GM12878 (cell line): ENCODE results near the gene DQX1. TPM values are rescaled to one million over a fixed set of nuclear protein-coding genes. Genes with fewer than 3 reads are reported as not detected.
A peak's percentile ranks its signal among the peaks of the same experiment; 100 is the strongest.

Experiments
- BCL3 ChIP-seq: IDR thresholded peaks from 2 replicates; pipeline ENCODE4 v1.6.1; 2011; ENCODE audit warnings: borderline replicate concordance, low read depth, mild to moderate bottlenecking, moderate library complexity, low read length; ENCODE audit not compliant: insufficient read depth, poor library complexity, severe bottlenecking
- CREM ChIP-seq: IDR thresholded peaks from 2 replicates; pipeline ENCODE4 v1.6.1; 2014; ENCODE audit warnings: antibody characterized with exemption, low read depth
- E2F4 ChIP-seq: IDR thresholded peaks from 2 replicates; pipeline ENCODE4 v1.6.1; 2012; ENCODE audit warnings: low read depth, low read length, improper control_type of control experiment
- ESRRA ChIP-seq: IDR thresholded peaks from 2 replicates; pipeline ENCODE4 v1.6.1; 2012; ENCODE audit warnings: mild to moderate bottlenecking, low read length, improper control_type of control experiment
- HDGF ChIP-seq: fragments of 450-650 bp; IDR thresholded peaks from 2 replicates; pipeline ENCODE4 v1.6.1; 2016; ENCODE audit warnings: antibody characterized with exemption
- IRF4 ChIP-seq: IDR thresholded peaks from 2 replicates; pipeline ENCODE4 v1.6.1; 2011; ENCODE audit warnings: low read depth, low read length
- MTA3 ChIP-seq: IDR thresholded peaks from 2 replicates; pipeline ENCODE4 v1.6.1; 2012; ENCODE audit warnings: low read length, inconsistent platforms, borderline replicate concordance
- MXI1 ChIP-seq: fragments of 150-350 bp; IDR thresholded peaks from 2 replicates; pipeline ENCODE4 v1.6.1; 2011; ENCODE audit warnings: low read depth, mild to moderate bottlenecking, inconsistent platforms, low read length, improper control_type of control experiment
- NR2C1 ChIP-seq: fragments of 450-650 bp; IDR thresholded peaks from 2 replicates; pipeline ENCODE4 v1.6.1; 2017; ENCODE audit warnings: antibody characterized with exemption, mild to moderate bottlenecking, moderate library complexity
- RAD21 ChIP-seq: IDR thresholded peaks from 2 replicates; pipeline ENCODE4 v1.6.1; 2011; ENCODE audit warnings: mild to moderate bottlenecking, low read depth, low read length, moderate library complexity; ENCODE audit not compliant: insufficient read depth
- RCOR1 ChIP-seq: conservative IDR thresholded peaks from 2 replicates; pipeline ENCODE4 v1.6.1; 2012; ENCODE audit warnings: low read depth, low read length, improper control_type of control experiment
- REST ChIP-seq: IDR thresholded peaks from 2 replicates; pipeline ENCODE4 v1.6.1; 2012; ENCODE audit warnings: mild to moderate bottlenecking, low read depth, low read length
- SIN3A ChIP-seq: IDR thresholded peaks from 2 replicates; pipeline ENCODE4 v1.6.1; 2012; ENCODE audit warnings: low read depth, low read length, improper control_type of control experiment
- SUZ12 ChIP-seq: fragments of 200-600 bp; sonication (generic); IDR thresholded peaks from one replicate; pipeline ENCODE4 v1.6.1; 2018; ENCODE audit warnings: antibody characterized with exemption, mild to moderate bottlenecking; ENCODE audit not compliant: unreplicated experiment
- ZBTB4 ChIP-seq: fragments of 450-650 bp; formaldehyde crosslinking; IDR thresholded peaks from 2 replicates; pipeline ENCODE4 v1.4.0; 2022; ENCODE audit warnings: mild to moderate bottlenecking, moderate library complexity
- polyA plus RNA-seq, 11 experiments: library from polyadenylated mRNA; depleted of rRNA in 4 of 11; unstranded in 6 of 11; stranded (reverse) in 5 of 11; fragments of >200 nt; fragmentation: Nextera tagmentation in 4 of 11; fragmentation: Illumina TruSeq in 1 of 11; extraction: Ambion mirVana in 4 of 11; extraction: Trizol in 1 of 11; gene quantifications; 1 replicate in 1 of 11; 2 replicates in 10 of 11; pipeline versions ENCODE4 v1.2.1 to v1.2.3, GENCODE V29; 2011 to 2016; ENCODE audit warnings: inconsistent platforms in 2 of 11, missing spikeins in 2 of 11, low read depth in 1 of 11
- total RNA-seq, 4 experiments: library from RNA; depleted of rRNA in 3 of 4; stranded (reverse); fragments of >200 nt in 3 of 4; fragmentation: Illumina TruSeq in 1 of 4; extraction: Trizol in 1 of 4; gene quantifications; 2 replicates each; pipeline versions ENCODE4 v1.2.1 to v1.2.3, GENCODE V29; 2013 to 2021

Gene DQX1
- total and polyA plus RNA-seq, 10 of the 15 experiments (the other 5 are each of a cell fraction or from before 2014, with no cell fraction given), result 0.34 to 2.1 (median 0.86) TPM

GRCh38 chr2:74507145-74507925 is 18.7 kb downstream of the DQX1 start, which contains the start of gene PCGF1 (continued):
- TF ChIP-seq REST, result no peak
- peak; percentile 91 for TF ChIP-seq HDGF
- no peak for TF ChIP-seq E2F4
- TF ChIP-seq SIN3A, result no peak
- TF ChIP-seq NR2C1, result no peak; the same call in 1 of the 2 replicates
- TF ChIP-seq ZBTB4 (CRISPR knock-in tag), result no peak
- 0 out of 2 replicates have a peak, but pooled peaks have one; percentile 60 for TF ChIP-seq ESRRA
- TF ChIP-seq IRF4, result no peak
- TF ChIP-seq CREM, result peak; percentile 59; the same call in 1 of the 2 replicates
- no peak for TF ChIP-seq BCL3
- no peak for TF ChIP-seq MTA3
- no peak for TF ChIP-seq SUZ12
- TF ChIP-seq RCOR1, result 0 out of 2 replicates have a peak, but pooled peaks have one; percentile 59
- TF ChIP-seq MXI1, result peak; percentile 87; the same call in 1 of the 2 replicates
- peak; percentile 49 for TF ChIP-seq RAD21
